Sigmoid colon (tissue), 4 donors: ENCODE measurements around the gene SYNC.

Experiments
- CTCF ChIP-seq, 4 experiments: fragments of 450-650 bp in 3 of 4; fragments of 200-600 bp in 1 of 4; IDR thresholded peaks; one replicate each; pipeline ENCODE4 v1.5.1; 2016 to 2019; ENCODE audit warnings: antibody characterized with exemption in 4 of 4, mild to moderate bottlenecking in 3 of 4, moderate library complexity in 2 of 4
- POLR2A ChIP-seq, 2 donors: fragments of 450-650 bp; IDR thresholded peaks; one replicate each; pipeline ENCODE4 v1.6.1; 2016; ENCODE audit warnings: antibody characterized with exemption in 2 of 2, mild to moderate bottlenecking in 2 of 2, moderate library complexity in 2 of 2
- POLR2AphosphoS5 ChIP-seq, 4 donors: sonication (generic); formaldehyde crosslinking; IDR thresholded peaks; one replicate each; pipeline ENCODE4 v1.6.1; 2017; ENCODE audit warnings: antibody characterized with exemption in 4 of 4

- TF ChIP-seq CTCF (IDR thresholded peaks at IDR 0.05) (no peak), POLR2A (IDR thresholded peaks at IDR 0.05) (no peak), POLR2AphosphoS5 (IDR thresholded peaks at IDR 0.05) (no peak)
Observed at GRCh38 chr1:32639489-32640075, 63.0 kb downstream of the SYNC start.
